AG09319 (cell line): Measurements from ENCODE around the gene LY6G5C.
A peak's percentile ranks its signal among the peaks of the same experiment; 100 is the strongest.

Source experiments
- DNase-seq: peaks from one replicate; pipeline ENCODE4 v3.0.0-alpha.2; 2010; ENCODE audit warnings: low read depth; ENCODE audit errors: extremely low read depth
- CTCF ChIP-seq: IDR thresholded peaks from 2 replicates; pipeline ENCODE4 v1.5.1; 2011; ENCODE audit warnings: low read depth, mild to moderate bottlenecking, inconsistent platforms, low read length, moderate library complexity

Gene LY6G5C

GRCh38 chr6:31677955-31678354 is 2.9 kb downstream of the LY6G5C start:
- TF ChIP-seq CTCF, result no peak
- no peak for DNase-seq

- no peak for TF ChIP-seq CTCF
Observed at GRCh38 chr6:31676904-31677303, 4.0 kb downstream of the LY6G5C start.

GRCh38 chr6:31676322-31676903 is 4.5 kb downstream of the LY6G5C start:
- DNase-seq, result no peak
- no peak for TF ChIP-seq CTCF

More at GRCh38 chr6:31676904-31677303, 4.0 kb downstream of the LY6G5C start:
- no peak for DNase-seq

GRCh38 chr6:31669676-31670075 is 11.2 kb downstream of the LY6G5C start, which contains the start of gene LY6G5B:
LY6G5B (plus strand) TSS chr6:31669976; CDS start chr6:31670951, 975 bp downstream.
- no peak for DNase-seq
- no peak for TF ChIP-seq CTCF

- no peak for TF ChIP-seq CTCF
- no peak for DNase-seq
Observed at GRCh38 chr6:31666337-31666965, 14.4 kb downstream of the LY6G5C start.

GRCh38 chr6:31665501-31666336 is 15.1 kb downstream of the LY6G5C start, which contains the start of gene CSNK2B:
CSNK2B (plus strand) TSS chr6:31666080; CDS start chr6:31666832, 752 bp downstream.
- peak; percentile 91 for DNase-seq
- no peak for TF ChIP-seq CTCF
